Measurements from ENCODE around the gene PARL. TPM values are rescaled to one million over a fixed set of nuclear protein-coding genes. Genes with fewer than 3 reads are reported as not detected.
A peak's percentile ranks its signal among the peaks of the same experiment; 100 is the strongest.

PARL gene
- total RNA-seq, 1 experiment from 2014 or later, result 55.5 TPM

GRCh38 chr3:183911763-183912506, 27.3 kb upstream of the PARL start:
- Histone ChIP-seq H3K9me3 (replicated peaks) (no peaks in the 10 kb centered on the region), H3K36me3 (no peaks in the 10 kb centered on the region), H3K27me3 (no peaks in the 10 kb centered on the region), H3K4me3 (no peak overlapping the region), H3K4me1 (no peaks in the 10 kb centered on the region), H3K27ac (no peak overlapping the region)
- DNase-seq, result no peak

- Histone ChIP-seq H3K27ac (no peak overlapping the region), H3K27me3 (no peaks in the 10 kb centered on the region), H3K36me3 (no peaks in the 10 kb centered on the region), H3K9me3 (replicated peaks) (no peaks in the 10 kb centered on the region), H3K4me1 (no peaks in the 10 kb centered on the region), H3K4me3 (no peak overlapping the region)
- no peak for DNase-seq
Measured at GRCh38 chr3:183911087-183911486, 26.4 kb upstream of the PARL start.

GRCh38 chr3:183909030-183909600, 24.4 kb upstream of the PARL start:
- DNase-seq, result no peak

GRCh38 chr3:183907911-183908331, 23.2 kb upstream of the PARL start:
- no peaks in the 10 kb centered on the region for H3K27me3 ChIP-seq
- no peak overlapping the region for H3K4me3 ChIP-seq
- no peaks in the 10 kb centered on the region for H3K36me3 ChIP-seq
- H3K4me1 ChIP-seq, result no peaks in the 10 kb centered on the region
- H3K27ac ChIP-seq, result no peak overlapping the region
- DNase-seq, result no peak
- no peaks in the 10 kb centered on the region for H3K9me3 ChIP-seq (replicated peaks)

More at GRCh38 chr3:183909030-183909600, 24.4 kb upstream of the PARL start:
- Histone ChIP-seq H3K4me3 (no peak overlapping the region), H3K27ac (no peak overlapping the region), H3K4me1 (no peaks in the 10 kb centered on the region), H3K9me3 (replicated peaks) (no peaks in the 10 kb centered on the region), H3K27me3 (no peaks in the 10 kb centered on the region), H3K36me3 (no peaks in the 10 kb centered on the region)

GRCh38 chr3:183907176-183907575, 22.5 kb upstream of the PARL start:
- Histone ChIP-seq H3K9me3 (replicated peaks) (no peaks in the 10 kb centered on the region), H3K4me3 (no peak overlapping the region), H3K27ac (no peak overlapping the region), H3K4me1 (no peaks in the 10 kb centered on the region), H3K27me3 (no peaks in the 10 kb centered on the region), H3K36me3 (no peaks in the 10 kb centered on the region)
- DNase-seq, result no peak

- no peaks in the 10 kb centered on the region for H3K27me3 ChIP-seq
- no peaks in the 10 kb centered on the region for H3K4me1 ChIP-seq
- DNase-seq, result no peak
- H3K36me3 ChIP-seq, result no peaks in the 10 kb centered on the region
- H3K27ac ChIP-seq, result no peak overlapping the region
- H3K4me3 ChIP-seq, result no peak overlapping the region
- H3K9me3 ChIP-seq (replicated peaks), result no peaks in the 10 kb centered on the region
Measured at GRCh38 chr3:183906234-183906921, 21.7 kb upstream of the PARL start.

GRCh38 chr3:183904833-183905780, 20.4 kb upstream of the PARL start:
- no peak for DNase-seq
- Histone ChIP-seq H3K27me3 (no peaks in the 10 kb centered on the region), H3K9me3 (replicated peaks) (no peaks in the 10 kb centered on the region; the same call in 1 of the 2 replicates), H3K36me3 (no peaks in the 10 kb centered on the region), H3K27ac (no peak overlapping the region), H3K4me1 (no peaks in the 10 kb centered on the region), H3K4me3 (no peak overlapping the region)

GRCh38 chr3:183898028-183898431, 13.3 kb upstream of the PARL start:
- no peaks in the 10 kb centered on the region; the same call in 1 of the 2 replicates for H3K9me3 ChIP-seq (replicated peaks)
- H3K27me3 ChIP-seq, result peaks cover under 1% of the 10 kb centered on the region; the same call in 1 of the 2 replicates
- H3K4me1 ChIP-seq, result no peaks in the 10 kb centered on the region
- H3K27ac ChIP-seq, result no peak overlapping the region
- no peak overlapping the region for H3K4me3 ChIP-seq
- no peak for DNase-seq
- no peaks in the 10 kb centered on the region for H3K36me3 ChIP-seq

GRCh38 chr3:183897606-183898005, 12.9 kb upstream of the PARL start:
- no peak for DNase-seq
- peaks cover 3% of the 10 kb centered on the region; the same call in 1 of the 2 replicates for H3K27me3 ChIP-seq
- H3K9me3 ChIP-seq (replicated peaks), result no peaks in the 10 kb centered on the region; the same call in 1 of the 2 replicates
- H3K4me1 ChIP-seq, result no peaks in the 10 kb centered on the region
- H3K36me3 ChIP-seq, result no peaks in the 10 kb centered on the region
- H3K27ac ChIP-seq, result no peak overlapping the region
- H3K4me3 ChIP-seq, result no peak overlapping the region

GRCh38 chr3:183896610-183897009, 11.9 kb upstream of the PARL start:
- no peaks in the 10 kb centered on the region for H3K4me1 ChIP-seq
- peaks cover 3% of the 10 kb centered on the region; the same call in 1 of the 2 replicates for H3K27me3 ChIP-seq
- H3K36me3 ChIP-seq, result no peaks in the 10 kb centered on the region
- DNase-seq, result no peak
- H3K27ac ChIP-seq, result no peak overlapping the region
- no peaks in the 10 kb centered on the region; the same call in 1 of the 2 replicates for H3K9me3 ChIP-seq (replicated peaks)
- H3K4me3 ChIP-seq, result no peak overlapping the region

GRCh38 chr3:183896184-183896583, 11.5 kb upstream of the PARL start:
- Histone ChIP-seq H3K36me3 (no peaks in the 10 kb centered on the region), H3K9me3 (replicated peaks) (no peaks in the 10 kb centered on the region; the same call in 1 of the 2 replicates), H3K27ac (no peak overlapping the region), H3K27me3 (peaks cover 3% of the 10 kb centered on the region; the same call in 1 of the 2 replicates), H3K4me1 (no peaks in the 10 kb centered on the region), H3K4me3 (no peak overlapping the region)
- DNase-seq, result no peak

GRCh38 chr3:183895774-183896173, 11.1 kb upstream of the PARL start:
- Histone ChIP-seq H3K4me1 (no peaks in the 10 kb centered on the region), H3K9me3 (replicated peaks) (no peaks in the 10 kb centered on the region; the same call in 1 of the 2 replicates), H3K27ac (no peak overlapping the region), H3K4me3 (no peak overlapping the region), H3K27me3 (peaks cover 3% of the 10 kb centered on the region; the same call in 1 of the 2 replicates), H3K36me3 (no peaks in the 10 kb centered on the region)
- no peak for DNase-seq

GRCh38 chr3:183895296-183895695, 10.6 kb upstream of the PARL start:
- Histone ChIP-seq H3K27ac (no peak overlapping the region), H3K27me3 (peaks cover 3% of the 10 kb centered on the region; the same call in 1 of the 2 replicates), H3K4me3 (no peak overlapping the region), H3K4me1 (no peaks in the 10 kb centered on the region), H3K9me3 (replicated peaks) (no peaks in the 10 kb centered on the region; the same call in 1 of the 2 replicates), H3K36me3 (no peaks in the 10 kb centered on the region)
- DNase-seq, result peak; percentile 29 to 71

GRCh38 chr3:183892610-183893214, 8.0 kb upstream of the PARL start:
- no peak for DNase-seq
- Histone ChIP-seq H3K4me3 (no peak overlapping the region), H3K36me3 (no peaks in the 10 kb centered on the region), H3K9me3 (replicated peaks) (no peaks in the 10 kb centered on the region), H3K27me3 (peaks cover 3% of the 10 kb centered on the region; the same call in 1 of the 2 replicates), H3K4me1 (no peaks in the 10 kb centered on the region), H3K27ac (no peak overlapping the region)

Measured in SJCRH30 (cell line).